Dendritic cell treated with granulocyte-macrophage colony-stimulating factor and Interleukin-4, amounts not matched to agents 40 ng/mL and 50 ng/mL, for 4 days (primary cell): Measurements from ENCODE around the gene FBLN2.

Experiments
- H3K27ac Mint-ChIP-seq: one replicate; pipeline ENCODE4 v1.8.0; 2022; ENCODE audit warnings: mild to moderate bottlenecking, mixed read lengths
- H3K27me3 Mint-ChIP-seq: one replicate; pipeline ENCODE4 v1.8.0; 2022; ENCODE audit warnings: mild to moderate bottlenecking, mixed read lengths
- H3K36me3 Mint-ChIP-seq: one replicate; pipeline ENCODE4 v1.8.0; 2022; ENCODE audit warnings: low read depth, mixed read lengths
- H3K4me1 Mint-ChIP-seq: one replicate; pipeline ENCODE4 v1.8.0; 2022; ENCODE audit warnings: low read depth, mixed read lengths
- H3K4me3 Mint-ChIP-seq: one replicate; pipeline ENCODE4 v1.8.0; 2022; ENCODE audit warnings: mild to moderate bottlenecking, moderate library complexity, mixed read lengths
- H3K9me3 Mint-ChIP-seq: one replicate; pipeline ENCODE4 v1.8.0; 2022; ENCODE audit warnings: mixed read lengths
- intact Hi-C: fragments of 100-400 bp; cut with micrococcal nuclease; formaldehyde crosslinking; loops from one replicate; pipeline ENCODE4 v1.15.0; 2022

Gene FBLN2

GRCh38 chr3:13674538-13675185 lies 125.7 kb downstream of the FBLN2 start:
- Mint-ChIP-seq H3K27me3 (peaks cover 3% of the 10 kb centered on the region), H3K9me3 (no peaks in the 10 kb centered on the region), H3K27ac (no peak overlapping the region), H3K36me3 (no peaks in the 10 kb centered on the region), H3K4me3 (no peak overlapping the region), H3K4me1 (no peaks in the 10 kb centered on the region)
- intact Hi-C loops = no loop called here

GRCh38 chr3:13676356-13677017 lies 127.6 kb downstream of the FBLN2 start:
- H3K27me3 Mint-ChIP-seq = peaks cover 3% of the 10 kb centered on the region
- intact Hi-C loops = no loop called here
- H3K9me3 Mint-ChIP-seq = no peaks in the 10 kb centered on the region
- no peaks in the 10 kb centered on the region for H3K36me3 Mint-ChIP-seq
- no peak overlapping the region for H3K4me3 Mint-ChIP-seq
- H3K27ac Mint-ChIP-seq = no peak overlapping the region
- no peaks in the 10 kb centered on the region for H3K4me1 Mint-ChIP-seq

- Mint-ChIP-seq H3K9me3 (no peaks in the 10 kb centered on the region), H3K27ac (no peak overlapping the region)
These were observed 128.3 kb downstream of the FBLN2 start for GRCh38 chr3:13677272-13677671.

GRCh38 chr3:13681931-13682330 lies 133.0 kb downstream of the FBLN2 start:
- H3K9me3 Mint-ChIP-seq = no peaks in the 10 kb centered on the region
- H3K4me1 Mint-ChIP-seq = no peaks in the 10 kb centered on the region
- no peaks in the 10 kb centered on the region for H3K36me3 Mint-ChIP-seq
- no peak overlapping the region for H3K27ac Mint-ChIP-seq
- peaks cover 2% of the 10 kb centered on the region for H3K27me3 Mint-ChIP-seq
- intact Hi-C loops = no loop called here
- H3K4me3 Mint-ChIP-seq = no peak overlapping the region

More at GRCh38 chr3:13677272-13677671, 128.3 kb downstream of the FBLN2 start:
- Mint-ChIP-seq H3K27me3 (peaks cover 3% of the 10 kb centered on the region), H3K36me3 (no peaks in the 10 kb centered on the region), H3K4me1 (no peaks in the 10 kb centered on the region), H3K4me3 (no peak overlapping the region)
- intact Hi-C loops = no loop called here

GRCh38 chr3:13682331-13683013 lies 133.5 kb downstream of the FBLN2 start:
- H3K27ac Mint-ChIP-seq = no peak overlapping the region
- no peaks in the 10 kb centered on the region for H3K36me3 Mint-ChIP-seq
- H3K4me3 Mint-ChIP-seq = no peak overlapping the region
- peaks cover 2% of the 10 kb centered on the region for H3K27me3 Mint-ChIP-seq
- intact Hi-C loops = no loop called here
- H3K4me1 Mint-ChIP-seq = no peaks in the 10 kb centered on the region
- H3K9me3 Mint-ChIP-seq = no peaks in the 10 kb centered on the region

- peaks cover 2% of the 10 kb centered on the region for H3K27me3 Mint-ChIP-seq
- H3K4me3 Mint-ChIP-seq = no peak overlapping the region
- no peak overlapping the region for H3K27ac Mint-ChIP-seq
- no peaks in the 10 kb centered on the region for H3K9me3 Mint-ChIP-seq
- no peaks in the 10 kb centered on the region for H3K4me1 Mint-ChIP-seq
- intact Hi-C loops = no loop called here
- H3K36me3 Mint-ChIP-seq = no peaks in the 10 kb centered on the region
These were observed 134.4 kb downstream of the FBLN2 start for GRCh38 chr3:13683288-13683687.

GRCh38 chr3:13683772-13684171 lies 134.8 kb downstream of the FBLN2 start:
- Mint-ChIP-seq H3K27ac (no peak overlapping the region), H3K9me3 (no peaks in the 10 kb centered on the region), H3K27me3 (peaks cover 2% of the 10 kb centered on the region), H3K36me3 (no peaks in the 10 kb centered on the region), H3K4me3 (no peak overlapping the region), H3K4me1 (no peaks in the 10 kb centered on the region)
- intact Hi-C loops = no loop called here

GRCh38 chr3:13684350-13684749 lies 135.4 kb downstream of the FBLN2 start:
- intact Hi-C loops = no loop called here
- H3K27me3 Mint-ChIP-seq = peaks cover 2% of the 10 kb centered on the region
- H3K27ac Mint-ChIP-seq = no peak overlapping the region
- H3K4me1 Mint-ChIP-seq = no peaks in the 10 kb centered on the region
- H3K4me3 Mint-ChIP-seq = no peak overlapping the region
- H3K9me3 Mint-ChIP-seq = no peaks in the 10 kb centered on the region
- no peaks in the 10 kb centered on the region for H3K36me3 Mint-ChIP-seq

GRCh38 chr3:13684854-13685253 lies 135.9 kb downstream of the FBLN2 start:
- intact Hi-C loops = no loop called here
- Mint-ChIP-seq H3K4me1 (no peaks in the 10 kb centered on the region), H3K36me3 (no peaks in the 10 kb centered on the region), H3K4me3 (no peak overlapping the region), H3K27ac (no peak overlapping the region), H3K27me3 (no peaks in the 10 kb centered on the region), H3K9me3 (no peaks in the 10 kb centered on the region)

GRCh38 chr3:13685721-13686120 lies 136.8 kb downstream of the FBLN2 start:
- no peaks in the 10 kb centered on the region for H3K27me3 Mint-ChIP-seq
- H3K27ac Mint-ChIP-seq = no peak overlapping the region
- no peak overlapping the region for H3K4me3 Mint-ChIP-seq
- no peaks in the 10 kb centered on the region for H3K9me3 Mint-ChIP-seq
- H3K4me1 Mint-ChIP-seq = no peaks in the 10 kb centered on the region
- intact Hi-C loops = no loop called here
- no peaks in the 10 kb centered on the region for H3K36me3 Mint-ChIP-seq

- Mint-ChIP-seq H3K9me3 (no peaks in the 10 kb centered on the region), H3K27ac (no peak overlapping the region), H3K4me1 (no peaks in the 10 kb centered on the region), H3K4me3 (no peak overlapping the region), H3K27me3 (no peaks in the 10 kb centered on the region), H3K36me3 (no peaks in the 10 kb centered on the region)
- intact Hi-C loops = no loop called here
These were observed 137.6 kb downstream of the FBLN2 start for GRCh38 chr3:13686367-13687160.

- Mint-ChIP-seq H3K4me3 (no peak overlapping the region), H3K9me3 (no peaks in the 10 kb centered on the region), H3K27me3 (no peaks in the 10 kb centered on the region), H3K36me3 (no peaks in the 10 kb centered on the region), H3K27ac (no peak overlapping the region), H3K4me1 (no peaks in the 10 kb centered on the region)
- intact Hi-C loops = no loop called here
These were observed 138.6 kb downstream of the FBLN2 start for GRCh38 chr3:13687517-13687943.
